Nephron progenitor cell (in vitro differentiated cells): Measurements from ENCODE around the gene ARHGAP8.

Source experiments
- DNase-seq: peaks from one replicate; pipeline ENCODE4 v3.0.0; 2021
- H3K27ac Mint-ChIP-seq: 2 replicates; pipeline ENCODE4 v1.8.0; 2021; ENCODE audit warnings: mild to moderate bottlenecking, moderate library complexity, mixed read lengths
- H3K27me3 Mint-ChIP-seq: 2 replicates; pipeline ENCODE4 v1.8.0; 2021; ENCODE audit warnings: mild to moderate bottlenecking, low read depth, mixed read lengths; ENCODE audit not compliant: poor library complexity
- H3K36me3 Mint-ChIP-seq: 2 replicates; pipeline ENCODE4 v1.8.0; 2021; ENCODE audit warnings: low read depth, mixed read lengths
- H3K4me1 Mint-ChIP-seq: 2 replicates; pipeline ENCODE4 v1.8.0; 2021; ENCODE audit warnings: mixed read lengths
- H3K4me3 Mint-ChIP-seq: 2 replicates; pipeline ENCODE4 v1.8.0; 2021; ENCODE audit warnings: mild to moderate bottlenecking, moderate library complexity, mixed read lengths
- H3K9me3 Mint-ChIP-seq: 2 replicates; pipeline ENCODE4 v1.8.0; 2021; ENCODE audit warnings: mild to moderate bottlenecking, moderate library complexity, mixed read lengths
- CTCF ChIP-seq: fragments of 200-600 bp; sonication (generic); IDR thresholded peaks from 2 replicates; pipeline ENCODE4 v1.5.0; 2021; ENCODE audit warnings: antibody characterized with exemption

The ARHGAP8 gene

GRCh38 chr22:44825310-44826150, 73.2 kb downstream of the ARHGAP8 start:
- Mint-ChIP-seq H3K4me3 (no peak overlapping the region), H3K27me3 (no peaks in the 10 kb centered on the region), H3K36me3 (no peaks in the 10 kb centered on the region), H3K27ac (no peak overlapping the region), H3K9me3 (no peaks in the 10 kb centered on the region), H3K4me1 (peaks cover 9% of the 10 kb centered on the region)
- DNase-seq: no peak
- no peak for TF ChIP-seq CTCF

GRCh38 chr22:44827666-44828190, 75.4 kb downstream of the ARHGAP8 start:
- no peaks in the 10 kb centered on the region for H3K27me3 Mint-ChIP-seq
- H3K9me3 Mint-ChIP-seq: peaks cover 14% of the 10 kb centered on the region
- H3K36me3 Mint-ChIP-seq: no peaks in the 10 kb centered on the region
- H3K4me3 Mint-ChIP-seq: no peak overlapping the region
- peaks cover 9% of the 10 kb centered on the region for H3K4me1 Mint-ChIP-seq
- no peak overlapping the region for H3K27ac Mint-ChIP-seq
- DNase-seq: no peak
- no peak for TF ChIP-seq CTCF

- peak; percentile 65 for DNase-seq
- peak; percentile 64 for TF ChIP-seq CTCF
- peaks cover 19% of the 10 kb centered on the region for H3K9me3 Mint-ChIP-seq
- peaks cover 5% of the 10 kb centered on the region for H3K4me1 Mint-ChIP-seq
- H3K27me3 Mint-ChIP-seq: no peaks in the 10 kb centered on the region
- H3K27ac Mint-ChIP-seq: no peak overlapping the region
- no peaks in the 10 kb centered on the region for H3K36me3 Mint-ChIP-seq
- no peak overlapping the region for H3K4me3 Mint-ChIP-seq
These were observed 75.8 kb downstream of the ARHGAP8 start for GRCh38 chr22:44828193-44828592.

- H3K4me1 Mint-ChIP-seq: no peaks in the 10 kb centered on the region
- no peaks in the 10 kb centered on the region for H3K36me3 Mint-ChIP-seq
- TF ChIP-seq CTCF: no peak
- peaks cover 43% of the 10 kb centered on the region for H3K9me3 Mint-ChIP-seq
- H3K27ac Mint-ChIP-seq: no peak overlapping the region
- H3K4me3 Mint-ChIP-seq: no peak overlapping the region
- no peak for DNase-seq
- no peaks in the 10 kb centered on the region for H3K27me3 Mint-ChIP-seq
These were observed 79.5 kb downstream of the ARHGAP8 start for GRCh38 chr22:44831885-44832284.

- Mint-ChIP-seq H3K4me1 (peaks cover 7% of the 10 kb centered on the region), H3K36me3 (no peaks in the 10 kb centered on the region), H3K9me3 (peaks cover 43% of the 10 kb centered on the region), H3K27ac (no peak overlapping the region), H3K27me3 (no peaks in the 10 kb centered on the region), H3K4me3 (no peak overlapping the region)
- no peak for TF ChIP-seq CTCF
- no peak for DNase-seq
These were observed 81.7 kb downstream of the ARHGAP8 start for GRCh38 chr22:44834065-44834464.

- Mint-ChIP-seq H3K27ac (no peak overlapping the region), H3K36me3 (no peaks in the 10 kb centered on the region), H3K9me3 (peaks cover 32% of the 10 kb centered on the region), H3K4me3 (no peak overlapping the region), H3K4me1 (peaks cover 21% of the 10 kb centered on the region), H3K27me3 (no peaks in the 10 kb centered on the region)
- DNase-seq: no peak
- no peak for TF ChIP-seq CTCF
These were observed 85.1 kb downstream of the ARHGAP8 start for GRCh38 chr22:44837481-44837880.
